HEK293 (cell line): Measurements from ENCODE around the gene ACTG1.
A peak's percentile ranks its signal among the peaks of the same experiment; 100 is the strongest.

Experiments used
- BCL11B ChIP-seq: fragments of 450-650 bp; formaldehyde crosslinking; IDR thresholded peaks from 2 replicates; pipeline ENCODE4 v1.5.1; 2016; ENCODE audit warnings: low read depth, missing biosample characterization, missing genetic modification characterization
- HOXC10 ChIP-seq: sonication (generic); formaldehyde crosslinking; IDR thresholded peaks from 2 replicates; pipeline ENCODE4 v1.8.1; 2023; ENCODE audit warnings: mild to moderate bottlenecking, missing genetic modification reagents
- KLF17 ChIP-seq: fragments of 450-650 bp; formaldehyde crosslinking; IDR thresholded peaks from 2 replicates; pipeline ENCODE4 v1.5.1; 2016; ENCODE audit warnings: missing biosample characterization, missing genetic modification characterization
- KLF9 ChIP-seq: fragments of 450-650 bp; formaldehyde crosslinking; IDR thresholded peaks from 2 replicates; pipeline ENCODE4 v1.5.1; 2016; ENCODE audit warnings: missing biosample characterization, missing genetic modification characterization, low read depth
- SALL2 ChIP-seq: fragments of 450-650 bp; formaldehyde crosslinking; IDR thresholded peaks from 2 replicates; pipeline ENCODE4 v1.5.0; 2017; ENCODE audit warnings: missing biosample characterization, mild to moderate bottlenecking, missing genetic modification characterization, borderline replicate concordance
- ZBTB20 ChIP-seq: fragments of 450-650 bp; formaldehyde crosslinking; IDR thresholded peaks from 2 replicates; pipeline ENCODE4 v1.5.1; 2016; ENCODE audit warnings: missing biosample characterization, missing genetic modification characterization
- ZBTB49 ChIP-seq: fragments of 450-650 bp; formaldehyde crosslinking; IDR thresholded peaks from 2 replicates; pipeline ENCODE4 v1.5.1; 2016; ENCODE audit warnings: missing biosample characterization, missing genetic modification characterization, low read depth
- ZFHX2 ChIP-seq: fragments of 450-650 bp; formaldehyde crosslinking; conservative IDR thresholded peaks from 2 replicates; pipeline ENCODE4 v1.5.1; 2016; ENCODE audit warnings: missing biosample characterization, missing genetic modification characterization
- ZFP41 ChIP-seq: fragments of 450-650 bp; formaldehyde crosslinking; IDR thresholded peaks from 2 replicates; pipeline ENCODE4 v1.5.1; 2016; ENCODE audit warnings: missing biosample characterization, missing genetic modification characterization, borderline replicate concordance
- ZNF175 ChIP-seq: fragments of 450-650 bp; formaldehyde crosslinking; IDR thresholded peaks from 2 replicates; pipeline ENCODE4 v1.5.1; 2016; ENCODE audit warnings: missing biosample characterization, missing genetic modification characterization
- ZNF221 ChIP-seq: fragments of 450-650 bp; formaldehyde crosslinking; IDR thresholded peaks from 2 replicates; pipeline ENCODE4 v1.5.1; 2017; ENCODE audit warnings: missing biosample characterization, missing genetic modification characterization, borderline replicate concordance
- ZNF266 ChIP-seq: fragments of 450-650 bp; formaldehyde crosslinking; IDR thresholded peaks from 2 replicates; pipeline ENCODE4 v1.5.1; 2016; ENCODE audit warnings: missing biosample characterization, missing genetic modification characterization, low read depth
- ZNF37A ChIP-seq: fragments of 450-650 bp; IDR thresholded peaks from 2 replicates; pipeline ENCODE4 v1.5.1; 2018; ENCODE audit warnings: missing biosample characterization, missing genetic modification characterization
- ZNF449 ChIP-seq: fragments of 450-650 bp; formaldehyde crosslinking; IDR thresholded peaks from 2 replicates; pipeline ENCODE4 v1.5.1; 2017; ENCODE audit warnings: missing biosample characterization, mild to moderate bottlenecking, missing genetic modification characterization, moderate library complexity
- ZNF501 ChIP-seq: fragments of 450-650 bp; formaldehyde crosslinking; IDR thresholded peaks from 2 replicates; pipeline ENCODE4 v1.5.1; 2016; ENCODE audit warnings: missing biosample characterization, missing genetic modification characterization
- ZNF544 ChIP-seq: fragments of 450-650 bp; formaldehyde crosslinking; IDR thresholded peaks from 2 replicates; pipeline ENCODE4 v1.5.0; 2017; ENCODE audit warnings: missing biosample characterization, missing genetic modification characterization
- ZNF561 ChIP-seq: fragments of 450-650 bp; IDR thresholded peaks from 2 replicates; pipeline ENCODE4 v1.5.1; 2018; ENCODE audit warnings: missing biosample characterization, missing genetic modification characterization, borderline replicate concordance
- ZNF629 ChIP-seq: fragments of 450-650 bp; formaldehyde crosslinking; IDR thresholded peaks from 2 replicates; pipeline ENCODE4 v1.5.1; 2017; ENCODE audit warnings: missing biosample characterization, missing genetic modification characterization
- ZNF660 ChIP-seq: fragments of 450-650 bp; IDR thresholded peaks from 2 replicates; pipeline ENCODE4 v1.5.1; 2018; ENCODE audit warnings: missing biosample characterization, mild to moderate bottlenecking, missing genetic modification characterization
- ZNF704 ChIP-seq: fragments of 450-650 bp; formaldehyde crosslinking; IDR thresholded peaks from 2 replicates; pipeline ENCODE4 v1.5.1; 2016; ENCODE audit warnings: missing biosample characterization, missing genetic modification characterization
- ZNF707 ChIP-seq: fragments of 450-650 bp; formaldehyde crosslinking; IDR thresholded peaks from 2 replicates; pipeline ENCODE4 v1.5.1; 2016; ENCODE audit warnings: missing biosample characterization, missing genetic modification characterization
- ZNF76 ChIP-seq: fragments of 450-650 bp; formaldehyde crosslinking; IDR thresholded peaks from 2 replicates; pipeline ENCODE4; 2016; ENCODE audit warnings: low read depth, missing biosample characterization, missing genetic modification characterization, borderline replicate concordance
- ZNF768 ChIP-seq: fragments of 450-650 bp; formaldehyde crosslinking; IDR thresholded peaks from 2 replicates; pipeline ENCODE4 v1.5.1; 2018; ENCODE audit warnings: missing biosample characterization, mild to moderate bottlenecking, missing genetic modification characterization
- TF ChIP-seq, protein P1 (sequence below): fragments of 450-650 bp; formaldehyde crosslinking; conservative IDR thresholded peaks from 2 replicates; pipeline ENCODE4 v1.5.1; 2016; ENCODE audit warnings: low read depth, missing biosample characterization, missing genetic modification characterization
- TF ChIP-seq, protein P2 (sequence below): fragments of 450-650 bp; formaldehyde crosslinking; IDR thresholded peaks from 2 replicates; pipeline ENCODE4 v1.5.1; 2017; ENCODE audit warnings: missing biosample characterization, missing genetic modification characterization
- TF ChIP-seq, protein P3 (sequence below): fragments of 450-650 bp; formaldehyde crosslinking; IDR thresholded peaks from 2 replicates; pipeline ENCODE4 v1.5.1; 2016; ENCODE audit warnings: missing biosample characterization, missing genetic modification characterization

ACTG1 gene

GRCh38 chr17:81553616-81554181, 41.1 kb upstream of the ACTG1 start (continued):
- TF ChIP-seq, protein P1, sequence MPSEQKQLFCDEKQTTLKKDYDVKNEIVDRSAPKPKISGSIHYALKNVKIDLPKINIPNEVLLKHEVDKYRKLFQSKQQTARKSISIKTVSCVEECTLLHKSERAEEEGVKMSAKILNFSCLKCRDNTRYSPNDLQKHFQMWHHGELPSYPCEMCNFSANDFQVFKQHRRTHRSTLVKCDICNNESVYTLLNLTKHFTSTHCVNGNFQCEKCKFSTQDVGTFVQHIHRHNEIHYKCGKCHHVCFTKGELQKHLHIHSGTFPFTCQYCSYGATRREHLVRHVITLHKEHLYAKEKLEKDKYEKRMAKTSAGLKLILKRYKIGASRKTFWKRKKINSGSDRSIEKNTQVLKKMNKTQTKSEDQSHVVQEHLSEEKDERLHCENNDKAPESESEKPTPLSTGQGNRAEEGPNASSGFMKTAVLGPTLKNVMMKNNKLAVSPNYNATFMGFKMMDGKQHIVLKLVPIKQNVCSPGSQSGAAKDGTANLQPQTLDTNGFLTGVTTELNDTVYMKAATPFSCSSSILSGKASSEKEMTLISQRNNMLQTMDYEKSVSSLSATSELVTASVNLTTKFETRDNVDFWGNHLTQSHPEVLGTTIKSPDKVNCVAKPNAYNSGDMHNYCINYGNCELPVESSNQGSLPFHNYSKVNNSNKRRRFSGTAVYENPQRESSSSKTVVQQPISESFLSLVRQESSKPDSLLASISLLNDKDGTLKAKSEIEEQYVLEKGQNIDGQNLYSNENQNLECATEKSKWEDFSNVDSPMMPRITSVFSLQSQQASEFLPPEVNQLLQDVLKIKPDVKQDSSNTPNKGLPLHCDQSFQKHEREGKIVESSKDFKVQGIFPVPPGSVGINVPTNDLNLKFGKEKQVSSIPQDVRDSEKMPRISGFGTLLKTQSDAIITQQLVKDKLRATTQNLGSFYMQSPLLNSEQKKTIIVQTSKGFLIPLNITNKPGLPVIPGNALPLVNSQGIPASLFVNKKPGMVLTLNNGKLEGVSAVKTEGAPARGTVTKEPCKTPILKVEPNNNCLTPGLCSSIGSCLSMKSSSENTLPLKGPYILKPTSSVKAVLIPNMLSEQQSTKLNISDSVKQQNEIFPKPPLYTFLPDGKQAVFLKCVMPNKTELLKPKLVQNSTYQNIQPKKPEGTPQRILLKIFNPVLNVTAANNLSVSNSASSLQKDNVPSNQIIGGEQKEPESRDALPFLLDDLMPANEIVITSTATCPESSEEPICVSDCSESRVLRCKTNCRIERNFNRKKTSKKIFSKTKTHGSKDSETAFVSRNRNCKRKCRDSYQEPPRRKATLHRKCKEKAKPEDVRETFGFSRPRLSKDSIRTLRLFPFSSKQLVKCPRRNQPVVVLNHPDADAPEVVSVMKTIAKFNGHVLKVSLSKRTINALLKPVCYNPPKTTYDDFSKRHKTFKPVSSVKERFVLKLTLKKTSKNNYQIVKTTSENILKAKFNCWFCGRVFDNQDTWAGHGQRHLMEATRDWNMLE (tag by site-specific recombination) = no peak
- TF ChIP-seq ZFP41 (tag by site-specific recombination) = no peak
- TF ChIP-seq ZBTB49 (tag by site-specific recombination) = no peak
- TF ChIP-seq, protein P2, sequence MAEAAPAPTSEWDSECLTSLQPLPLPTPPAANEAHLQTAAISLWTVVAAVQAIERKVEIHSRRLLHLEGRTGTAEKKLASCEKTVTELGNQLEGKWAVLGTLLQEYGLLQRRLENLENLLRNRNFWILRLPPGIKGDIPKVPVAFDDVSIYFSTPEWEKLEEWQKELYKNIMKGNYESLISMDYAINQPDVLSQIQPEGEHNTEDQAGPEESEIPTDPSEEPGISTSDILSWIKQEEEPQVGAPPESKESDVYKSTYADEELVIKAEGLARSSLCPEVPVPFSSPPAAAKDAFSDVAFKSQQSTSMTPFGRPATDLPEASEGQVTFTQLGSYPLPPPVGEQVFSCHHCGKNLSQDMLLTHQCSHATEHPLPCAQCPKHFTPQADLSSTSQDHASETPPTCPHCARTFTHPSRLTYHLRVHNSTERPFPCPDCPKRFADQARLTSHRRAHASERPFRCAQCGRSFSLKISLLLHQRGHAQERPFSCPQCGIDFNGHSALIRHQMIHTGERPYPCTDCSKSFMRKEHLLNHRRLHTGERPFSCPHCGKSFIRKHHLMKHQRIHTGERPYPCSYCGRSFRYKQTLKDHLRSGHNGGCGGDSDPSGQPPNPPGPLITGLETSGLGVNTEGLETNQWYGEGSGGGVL (tag by site-specific recombination) = peak; percentile 93
- peak; percentile 96 for TF ChIP-seq ZNF660
- peak; percentile 96 for TF ChIP-seq ZFHX2 (tag by site-specific recombination)
- TF ChIP-seq KLF9 (tag by site-specific recombination) = 0 out of 2 replicates have a peak, but pooled peaks have one; percentile 15
- TF ChIP-seq ZNF449 = peak; percentile 80
- TF ChIP-seq ZNF629 (tag by site-specific recombination) = peak; percentile 74
- TF ChIP-seq ZNF704 (tag by site-specific recombination) = no peak
- no peak for TF ChIP-seq ZNF221 (tag by site-specific recombination)
- TF ChIP-seq ZNF707 (tag by site-specific recombination) = no peak
- no peak for TF ChIP-seq ZNF266 (tag by site-specific recombination)
- TF ChIP-seq ZNF37A (tag by site-specific recombination) = no peak
- no peak for TF ChIP-seq ZNF175
- no peak for TF ChIP-seq SALL2 (tag by site-specific recombination)
- TF ChIP-seq, protein P3, sequence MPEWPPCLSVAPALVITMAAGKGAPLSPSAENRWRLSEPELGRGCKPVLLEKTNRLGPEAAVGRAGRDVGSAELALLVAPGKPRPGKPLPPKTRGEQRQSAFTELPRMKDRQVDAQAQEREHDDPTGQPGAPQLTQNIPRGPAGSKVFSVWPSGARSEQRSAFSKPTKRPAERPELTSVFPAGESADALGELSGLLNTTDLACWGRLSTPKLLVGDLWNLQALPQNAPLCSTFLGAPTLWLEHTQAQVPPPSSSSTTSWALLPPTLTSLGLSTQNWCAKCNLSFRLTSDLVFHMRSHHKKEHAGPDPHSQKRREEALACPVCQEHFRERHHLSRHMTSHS (tag by site-specific recombination) = no peak
- no peak for TF ChIP-seq HOXC10 (CRISPR knock-in tag)
- peak; percentile 63; the same call in 1 of the 2 replicates for TF ChIP-seq ZNF561
- no peak for TF ChIP-seq ZNF768
- TF ChIP-seq ZNF544 = no peak
- TF ChIP-seq ZBTB20 (tag by site-specific recombination) = peak; percentile 45; the same call in 1 of the 2 replicates
- peak; percentile 53; the same call in 1 of the 2 replicates for TF ChIP-seq ZNF501 (tag by site-specific recombination)
- no peak; the same call in 1 of the 2 replicates for TF ChIP-seq ZNF76 (tag by site-specific recombination)
- peak; percentile 71 for TF ChIP-seq KLF17 (tag by site-specific recombination)
- no peak; the same call in 1 of the 2 replicates for TF ChIP-seq BCL11B (tag by site-specific recombination)
